ENCODE results near the gene LRG1.
"Not testable (repeated sequence)": the region's sequence is repeated elsewhere in the genome, so short reads cannot be mapped to it uniquely, and the experiment has no call there.

The LRG1 gene

DNA sequence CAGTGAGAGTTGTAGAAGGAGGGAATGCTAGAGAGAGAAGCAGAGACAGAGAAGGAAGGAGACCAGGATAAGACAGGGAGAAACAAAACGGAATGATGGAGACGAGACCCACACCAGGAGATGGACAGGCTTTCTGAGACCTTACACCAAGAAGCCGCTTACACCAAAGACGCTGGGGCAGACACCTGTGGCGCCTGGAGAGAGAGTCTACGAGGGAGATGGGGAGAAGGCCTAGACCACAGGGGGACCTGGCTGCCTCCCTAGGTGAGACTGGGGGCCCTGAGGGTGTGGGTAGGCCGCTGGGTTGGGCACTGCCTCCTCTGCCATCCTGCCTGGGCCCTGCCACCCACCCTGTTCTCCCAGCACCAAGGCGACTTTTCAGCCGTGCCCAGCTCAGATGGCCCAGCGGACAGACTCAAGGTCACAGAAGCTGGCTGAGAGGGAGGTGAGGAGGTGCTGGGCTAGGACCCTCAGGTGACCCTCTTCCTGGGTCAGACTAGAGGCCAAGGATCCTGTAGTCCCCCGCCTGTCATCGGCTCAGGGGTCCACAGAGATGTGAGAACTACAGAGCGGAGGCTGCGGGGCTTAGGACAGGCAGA lies 9.8 kb downstream of the LRG1 start:
- DNase-seq (ENCODE audit: low read depth in 1 of 2, low spot score in 1 of 2) = no peak

DNA sequence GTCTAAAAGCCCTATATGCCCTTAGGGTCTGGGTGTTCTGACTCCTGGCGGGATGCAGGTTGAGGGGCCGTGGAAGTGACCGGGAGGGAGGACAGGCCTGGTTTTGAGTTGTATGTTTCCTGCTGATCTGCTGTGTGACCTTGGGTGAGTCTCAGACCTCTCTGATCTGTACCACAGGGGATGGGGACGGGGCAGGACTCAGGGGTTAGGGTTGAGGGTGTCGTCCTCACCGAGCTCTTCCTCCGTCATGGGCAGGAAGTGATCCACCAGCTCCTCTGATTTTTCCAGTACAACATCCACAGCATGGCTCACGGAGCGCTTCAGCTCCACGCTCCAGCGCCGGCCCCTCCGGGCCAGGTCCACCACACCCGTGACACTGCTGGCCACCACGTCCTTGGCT lies 11.0 kb downstream of the LRG1 start:
- DNase-seq (ENCODE audit: low read depth in 1 of 2, low spot score in 1 of 2) = no peak

DNA sequence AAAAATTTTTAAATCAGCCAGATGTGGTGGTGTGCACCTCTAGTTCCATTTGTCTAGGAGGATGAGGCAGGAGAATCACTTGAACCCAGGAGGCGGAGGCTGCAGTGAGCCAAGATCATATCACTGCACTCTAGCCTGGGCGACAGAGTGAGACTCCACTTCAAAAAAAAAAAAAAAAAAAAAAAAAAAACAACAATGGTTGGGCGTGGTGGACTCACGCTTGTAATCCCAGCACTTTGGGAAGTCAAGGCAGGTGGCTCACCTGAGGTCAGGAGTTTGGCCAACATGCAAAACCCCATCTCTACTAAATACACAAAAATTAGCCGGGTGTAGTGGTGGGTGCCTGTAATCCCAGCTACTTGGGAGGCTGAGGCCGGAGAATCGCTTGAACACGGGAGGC lies 12.5 kb downstream of the LRG1 start:
- not testable (repeated sequence) for DNase-seq (ENCODE audit: low read depth in 1 of 2, low spot score in 1 of 2)

DNA sequence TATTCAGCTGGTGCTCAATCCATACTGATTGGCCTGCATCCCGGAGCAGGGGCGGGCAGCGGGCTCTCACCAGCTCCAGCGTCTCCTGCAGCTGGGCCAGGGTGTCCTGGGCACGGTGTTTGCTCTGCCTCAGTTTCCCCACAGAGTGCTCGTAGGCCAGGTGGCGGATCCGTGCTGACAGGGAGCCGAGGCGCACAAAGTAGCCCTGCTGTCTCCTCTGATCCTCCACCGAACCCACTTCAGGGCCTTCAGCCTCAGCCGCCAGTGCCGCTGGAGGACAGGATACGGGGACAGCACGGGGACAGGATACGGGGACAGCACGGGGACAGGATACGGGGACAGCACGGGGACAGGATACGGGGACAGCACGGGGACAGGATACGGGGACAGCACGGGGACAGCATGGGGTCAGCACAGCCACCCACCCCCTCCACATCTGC lies 14.3 kb downstream of the LRG1 start:
- DNase-seq (ENCODE audit: low read depth in 1 of 2, low spot score in 1 of 2) = no peak

DNA sequence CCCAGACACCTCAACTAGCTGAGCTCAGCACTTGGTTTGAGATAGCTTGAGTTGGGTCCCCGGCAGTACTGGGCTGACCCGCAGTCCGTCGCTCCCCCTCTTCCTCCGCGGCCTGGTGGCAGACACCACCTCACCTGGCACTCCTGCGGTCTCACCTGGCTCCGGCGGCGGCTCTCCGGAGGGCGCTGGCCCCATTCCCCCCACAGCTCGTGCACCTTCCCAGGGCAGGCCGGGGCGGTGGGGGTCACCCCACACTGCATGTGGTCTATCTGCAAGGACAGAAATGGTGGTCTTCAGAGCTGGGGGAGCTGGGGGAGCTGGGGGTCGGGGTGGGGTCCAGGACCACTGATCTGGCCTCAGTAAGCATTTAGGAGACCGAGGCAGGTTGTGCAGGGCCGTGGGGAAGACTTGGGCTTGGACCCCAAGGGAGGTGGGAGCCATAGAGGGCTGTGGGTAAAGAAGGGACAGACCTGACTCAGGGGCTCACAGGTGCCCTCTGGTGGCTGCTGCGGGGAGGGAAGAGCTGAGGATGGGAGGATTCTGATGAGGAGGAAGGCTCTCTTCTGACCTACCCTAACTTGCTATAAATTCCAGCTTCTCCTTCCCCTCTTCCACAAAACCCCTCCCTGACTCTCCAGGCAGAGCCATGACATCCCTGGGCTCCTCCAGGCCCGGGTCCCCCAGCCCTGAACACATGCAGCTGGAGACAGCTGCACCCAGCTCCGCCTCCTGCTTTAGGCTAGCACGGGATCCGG lies 14.9 kb downstream of the LRG1 start:
- peak; percentile 46 to 56 for DNase-seq (ENCODE audit: low read depth in 1 of 2, low spot score in 1 of 2)

- no peak for DNase-seq (ENCODE audit: low read depth in 1 of 2, low spot score in 1 of 2)
Measured at GRCh38 chr19:4523306-4524110, 16.3 kb downstream of the LRG1 start.

DNA sequence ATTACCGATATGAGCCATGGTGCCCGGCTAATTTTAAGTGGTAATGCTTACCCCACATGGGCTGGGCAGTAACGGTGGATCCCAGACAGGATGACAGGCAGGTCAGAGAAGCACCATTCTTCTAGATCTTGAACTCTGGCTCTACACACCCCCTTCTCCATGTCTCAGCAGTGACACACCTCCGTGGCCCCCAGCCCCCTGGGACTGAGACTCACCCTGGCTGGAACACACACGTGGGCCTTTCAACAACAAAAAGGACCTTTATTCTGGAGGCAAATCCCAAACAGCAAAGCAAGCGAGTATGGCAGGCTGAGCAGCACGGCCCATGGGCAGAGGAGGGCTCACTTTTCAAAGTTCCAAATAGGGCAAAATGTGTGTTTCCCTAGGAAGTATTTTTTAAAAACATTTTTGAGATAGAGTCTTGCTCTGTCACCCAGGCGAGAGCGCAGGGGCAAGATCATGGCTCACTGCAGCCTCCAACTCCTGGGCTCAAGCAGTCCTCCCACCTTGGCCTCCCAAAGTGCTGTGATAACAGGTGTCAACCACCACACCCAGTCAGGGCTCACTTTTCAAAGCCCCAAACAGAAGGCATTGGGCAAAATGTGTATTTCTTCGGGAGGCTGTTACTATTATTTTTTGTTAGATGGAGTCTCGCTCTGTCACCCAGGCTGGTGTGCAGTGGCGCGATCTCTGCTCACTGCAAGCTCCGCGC lies 17.4 kb downstream of the LRG1 start:
- no peak for DNase-seq (ENCODE audit: low read depth in 1 of 2, low spot score in 1 of 2)

- DNase-seq (ENCODE audit: low read depth in 1 of 2, low spot score in 1 of 2) = no peak
Measured at GRCh38 chr19:4521888-4522242, 18.0 kb downstream of the LRG1 start.

DNA sequence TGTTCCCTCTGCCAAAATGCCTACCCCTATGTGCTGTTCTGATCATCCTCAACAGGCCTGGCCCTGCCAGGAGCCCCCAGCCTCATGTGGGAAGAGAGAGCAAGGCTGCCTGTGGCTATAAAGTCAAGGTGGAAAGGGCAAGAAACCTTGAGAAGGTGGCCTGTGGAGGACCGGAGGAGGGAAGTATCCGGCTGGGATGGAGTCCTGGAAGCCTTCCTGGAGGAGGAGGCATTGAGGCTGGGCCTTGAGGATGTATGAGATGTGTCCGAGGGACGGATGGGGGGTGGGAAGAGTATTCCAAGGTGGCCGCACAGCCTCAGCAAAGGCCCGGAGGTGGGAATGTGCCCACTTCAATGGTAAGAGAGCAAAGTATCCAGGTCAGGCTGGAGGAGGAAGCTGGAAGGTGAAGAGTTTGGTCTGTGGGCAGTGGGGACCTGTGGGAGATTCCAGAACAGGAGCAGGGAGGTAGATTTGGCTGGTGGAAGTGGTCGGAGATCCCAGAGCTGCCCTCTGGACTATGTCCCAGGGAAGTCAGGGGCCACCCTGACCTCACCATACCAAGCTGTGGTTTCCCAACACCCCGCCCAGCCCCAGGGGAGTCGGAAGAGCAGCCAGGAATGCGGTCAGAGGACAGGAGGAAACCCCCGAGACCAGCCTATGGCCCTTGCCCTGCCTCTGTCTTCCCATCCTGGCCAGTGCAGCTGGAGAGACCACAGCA lies 18.5 kb downstream of the LRG1 start:
- DNase-seq (ENCODE audit: low read depth in 1 of 2, low spot score in 1 of 2) = no peak

GRCh38 chr19:4519521-4520277 lies 20.1 kb downstream of the LRG1 start:
- DNase-seq (ENCODE audit: low read depth in 1 of 2, low spot score in 1 of 2) = no peak

DNA sequence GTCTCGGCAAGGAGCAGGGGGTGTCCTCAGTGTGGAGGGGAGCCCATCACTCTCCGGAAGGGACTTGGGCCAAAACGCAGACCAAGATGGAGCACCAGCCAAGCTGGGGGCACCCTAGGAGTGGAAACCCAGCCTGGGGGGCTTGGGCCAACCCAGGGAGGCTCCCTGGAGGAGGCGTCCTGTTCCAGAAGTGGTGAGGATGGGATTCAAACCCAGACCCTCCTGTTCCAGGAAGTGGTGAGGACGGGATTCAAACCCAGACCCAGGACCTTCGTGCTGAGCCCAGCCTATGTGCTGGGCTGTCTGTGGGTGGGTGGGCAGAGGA lies 20.7 kb downstream of the LRG1 start:
- no peak for DNase-seq (ENCODE audit: low read depth in 1 of 2, low spot score in 1 of 2)

DNA sequence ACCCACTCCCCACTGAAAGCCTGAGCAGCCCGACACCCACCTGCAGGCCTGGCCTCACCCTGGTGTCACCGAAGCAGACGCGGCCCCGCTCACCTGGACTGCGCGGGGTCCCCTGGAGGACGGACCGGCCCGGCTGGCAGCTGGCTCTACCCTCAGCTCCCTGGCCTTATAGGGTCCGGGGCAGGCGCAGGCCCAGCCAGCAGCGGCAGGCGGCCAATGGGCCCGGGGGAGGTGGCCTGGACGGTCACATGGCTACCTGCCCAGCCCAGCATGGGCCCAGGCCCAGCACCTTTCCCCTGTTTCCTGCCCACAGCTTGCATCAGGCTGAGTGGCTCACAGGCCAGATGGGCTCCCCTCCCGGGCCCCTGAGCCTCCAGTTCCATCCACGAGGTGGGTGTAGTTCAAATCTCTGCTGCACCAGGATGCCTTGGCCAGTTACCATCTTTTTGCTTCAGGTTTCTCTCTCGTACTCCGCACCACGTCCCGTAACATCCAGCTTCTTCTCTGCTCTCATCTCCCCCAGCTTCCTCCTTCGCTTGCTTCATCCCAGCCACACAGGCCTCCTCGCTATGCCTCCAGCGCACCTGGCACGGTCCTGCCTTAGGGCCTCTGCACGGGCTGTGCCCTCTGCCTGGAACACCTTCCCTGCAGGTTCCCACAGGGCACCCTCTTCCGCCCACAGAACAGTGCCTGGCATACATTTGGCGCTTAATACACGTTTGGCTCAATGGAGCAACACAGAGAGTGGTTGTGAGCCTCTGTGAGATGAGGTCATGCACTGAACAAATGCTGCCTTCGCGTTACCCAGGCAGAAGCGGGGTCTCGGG lies 21.3 kb downstream of the LRG1 start, which contains the start of gene PLIN4:
Gene PLIN4, minus strand, starts transcription at position 142 of the 827 bp plus-strand sequence. CDS start 214 bp downstream, outside the sequence.
- no peak for DNase-seq (ENCODE audit: low read depth in 1 of 2, low spot score in 1 of 2)

DNA sequence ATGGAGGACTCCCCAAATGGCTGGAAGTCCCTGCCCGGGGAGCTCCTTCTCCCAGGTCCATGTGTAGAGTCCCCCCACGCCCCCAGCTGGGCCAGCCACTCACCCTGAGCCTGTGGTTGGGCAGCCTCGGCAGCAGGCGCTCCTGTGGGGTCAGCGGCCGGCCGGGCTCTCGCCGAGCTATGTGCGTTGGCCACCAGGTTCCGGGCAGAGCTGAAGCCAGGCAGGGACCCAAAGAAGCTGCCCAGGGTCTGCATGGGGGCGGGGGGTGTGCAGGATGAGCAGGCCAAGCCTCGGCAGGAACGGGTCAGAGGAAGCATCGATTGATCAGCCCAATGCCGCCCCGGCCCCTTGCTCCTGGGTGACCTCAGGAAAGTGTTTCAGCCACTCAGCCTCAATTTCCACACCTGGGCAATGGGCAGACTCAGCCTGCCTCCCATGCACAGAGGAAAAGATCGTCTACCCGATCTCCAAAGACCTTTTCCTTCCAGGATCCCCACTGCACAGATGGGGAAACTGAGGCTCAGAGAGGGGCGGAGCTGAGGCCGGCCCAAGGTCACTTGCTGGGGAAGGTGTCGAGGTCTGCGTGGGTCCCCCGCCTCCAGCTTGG lies 22.3 kb downstream of the LRG1 start:
- no peak for DNase-seq (ENCODE audit: low read depth in 1 of 2, low spot score in 1 of 2)

DNA sequence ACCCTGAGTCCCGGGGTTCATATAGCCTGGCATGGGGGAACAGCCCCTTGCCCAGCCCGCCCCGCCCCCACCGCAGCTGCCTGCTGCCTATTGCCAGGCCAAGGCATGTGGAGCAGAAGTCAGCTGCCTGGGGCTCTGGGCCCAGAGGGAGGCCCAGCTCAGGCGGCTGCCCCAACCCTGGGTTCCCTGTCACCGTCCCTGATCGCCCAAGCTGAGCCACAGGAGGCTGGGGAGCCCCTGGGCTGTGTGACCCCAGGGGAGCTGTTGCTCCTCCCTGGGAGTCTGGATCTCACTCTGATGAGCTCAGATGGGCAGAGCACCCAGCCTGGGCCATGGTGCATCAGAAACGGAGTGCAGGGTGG lies 22.9 kb downstream of the LRG1 start:
- DNase-seq (ENCODE audit: low read depth in 1 of 2, low spot score in 1 of 2) = no peak

DNA sequence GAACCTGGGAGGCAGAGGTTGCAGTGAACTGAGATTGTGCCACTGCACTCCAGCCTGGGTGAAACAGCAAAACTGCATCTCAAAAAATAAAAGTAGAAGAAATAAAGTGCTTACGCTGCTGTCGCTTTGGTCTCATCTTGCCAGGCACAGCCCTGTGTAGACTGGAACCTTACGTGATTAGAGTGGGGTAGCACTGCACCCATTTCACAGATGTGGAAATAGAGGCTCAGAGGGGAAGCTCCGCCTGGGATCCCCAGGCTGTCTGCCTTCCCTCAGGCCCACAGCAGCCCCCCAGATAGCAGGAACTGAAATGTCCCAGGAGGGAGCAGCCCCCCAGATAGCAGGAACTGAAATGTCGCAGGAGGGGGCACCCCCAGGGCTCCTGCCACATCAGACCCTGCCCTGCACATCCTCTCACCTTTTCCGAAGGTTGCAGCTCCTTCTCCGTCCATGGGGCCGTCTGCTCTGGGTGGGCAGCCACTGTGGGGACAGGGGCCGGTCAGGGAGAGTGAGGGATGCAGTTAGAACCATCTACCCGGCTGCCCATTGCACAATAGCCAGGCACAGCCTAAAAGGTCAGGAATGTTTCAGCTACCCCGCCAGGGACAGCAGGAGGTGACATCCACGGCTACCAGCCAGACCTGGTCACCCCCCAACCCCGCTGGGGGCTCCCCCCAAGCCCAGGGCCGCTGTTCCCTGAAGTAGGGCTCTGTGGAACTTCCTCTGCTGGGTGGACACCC lies 23.5 kb downstream of the LRG1 start:
- no peak for DNase-seq (ENCODE audit: low read depth in 1 of 2, low spot score in 1 of 2)

- DNase-seq (ENCODE audit: low read depth in 1 of 2, low spot score in 1 of 2) = no peak
Measured at GRCh38 chr19:4515732-4516131, 24.1 kb downstream of the LRG1 start.

GRCh38 chr19:4513248-4513647 lies 26.6 kb downstream of the LRG1 start:
- DNase-seq (ENCODE audit: low read depth in 1 of 2, low spot score in 1 of 2) = no peak

GRCh38 chr19:4512070-4512469 lies 27.8 kb downstream of the LRG1 start:
- DNase-seq (ENCODE audit: low read depth in 1 of 2, low spot score in 1 of 2) = no peak
